SK-N-SH (cell line): ENCODE results near the gene HNRNPH1. TPM values are rescaled to one million over a fixed set of nuclear protein-coding genes. Genes with fewer than 3 reads are reported as not detected.
A peak's percentile ranks its signal among the peaks of the same experiment; 100 is the strongest.

ENCODE experiments used
- CTCF ChIA-PET: fragments of 300-600, 350-600 bp; formaldehyde crosslinking; extraction: SDS; loops from one replicate; lab custom pipeline; 2021; lab: Yijun Ruan, JAX
- POLR2A ChIA-PET: fragments of 350-600 bp; sonication (Branson Sonifier 250); formaldehyde crosslinking; extraction: SDS; loops from one replicate; lab custom pipeline; 2020; ENCODE audit warnings: antibody characterized with exemption, inconsistent platforms; lab: Yijun Ruan, JAX
- DNase-seq: peaks from one replicate; pipeline ENCODE4 v3.0.0; 2012
- H2AFZ ChIP-seq: fragments of 200-600 bp; sonication (generic); 2 replicates; pipeline ENCODE4 v1.8.1; 2016; ENCODE audit warnings: antibody characterized with exemption, mild to moderate bottlenecking, low read depth
- H3F3A ChIP-seq: fragments of 200-600 bp; sonication (generic); replicated peaks from 2 replicates; pipeline ENCODE3; 2016; ENCODE audit warnings: antibody characterized with exemption, mild to moderate bottlenecking; ENCODE audit not compliant: insufficient read depth
- H3K27ac ChIP-seq, 2 experiments: fragments of 200-500 bp in 1 of 2; fragments of 200-600 bp in 1 of 2; sonication (Bioruptor generic) in 1 of 2; sonication (generic), shearing (Covaris generic) in 1 of 2; 2 replicates each; pipeline versions ENCODE4 v1.5.1 to v1.6.1; 2014 to 2016; ENCODE audit warnings: low read depth in 2 of 2, inconsistent platforms in 1 of 2, low read length in 1 of 2, mild to moderate bottlenecking in 1 of 2, mixed read lengths in 1 of 2
- H3K27me3 ChIP-seq: fragments of 200-600 bp; sonication (generic), shearing (Covaris generic); 2 replicates; pipeline ENCODE4 v1.6.1; 2016; ENCODE audit warnings: mixed run types; ENCODE audit not compliant: insufficient read depth
- H3K36me3 ChIP-seq, 2 experiments: fragments of 200-500 bp in 1 of 2; fragments of 200-600 bp in 1 of 2; sonication (Bioruptor generic) in 1 of 2; sonication (generic) in 1 of 2; replicated peaks in 1 of 2; 2 replicates each; pipeline versions ENCODE3 to v1.5.1; 2014 to 2016; ENCODE audit warnings: low read length in 1 of 2, mild to moderate bottlenecking in 1 of 2; ENCODE audit not compliant: insufficient read depth in 2 of 2, control insufficient read depth in 1 of 2
- H3K4me1 ChIP-seq, 2 experiments: fragments of 200-500 bp in 1 of 2; fragments of 200-600 bp in 1 of 2; sonication (Bioruptor generic) in 1 of 2; sonication (generic), shearing (Covaris generic) in 1 of 2; 2 replicates each; pipeline versions ENCODE4 v1.5.1 to v1.6.1; 2014 to 2016; ENCODE audit warnings: low read depth in 1 of 2, low read length in 1 of 2, mixed run types in 1 of 2; ENCODE audit not compliant: insufficient read depth in 2 of 2, control insufficient read depth in 1 of 2
- H3K4me2 ChIP-seq: fragments of 200-600 bp; sonication (generic), shearing (Covaris generic); 2 replicates; pipeline ENCODE4 v1.6.1; 2017; ENCODE audit warnings: mixed run types
- H3K4me3 ChIP-seq, 2 experiments: fragments of 200-500 bp in 1 of 2; fragments of 200-600 bp in 1 of 2; sonication (Bioruptor generic) in 1 of 2; sonication (generic), shearing (Covaris generic) in 1 of 2; 2 replicates each; pipeline versions ENCODE4 v1.5.1 to v1.8.1; 2014 to 2016; ENCODE audit warnings: low read depth in 2 of 2, inconsistent platforms in 1 of 2, low read length in 1 of 2, mild to moderate bottlenecking in 1 of 2, mixed read lengths in 1 of 2, moderate library complexity in 1 of 2
- H3K79me2 ChIP-seq: fragments of 200-600 bp; sonication (generic); 2 replicates; pipeline ENCODE4 v1.8.1; 2017; ENCODE audit warnings: mild to moderate bottlenecking; ENCODE audit not compliant: insufficient read depth
- H3K9ac ChIP-seq: fragments of 200-600 bp; sonication (generic); 2 replicates; pipeline ENCODE4 v1.6.1; 2017; ENCODE audit warnings: mixed run types
- H3K9me2 ChIP-seq: fragments of 200-600 bp; sonication (generic); 2 replicates; pipeline ENCODE4 v1.6.1; 2017; ENCODE audit warnings: mixed run types
- H3K9me3 ChIP-seq: fragments of 200-600 bp; sonication (generic); 2 replicates; pipeline ENCODE4 v1.6.1; 2017; ENCODE audit warnings: mixed run types, mild to moderate bottlenecking, moderate library complexity
- H4K20me1 ChIP-seq: fragments of 200-600 bp; sonication (generic); 2 replicates; pipeline ENCODE4 v1.6.1; 2017; ENCODE audit warnings: mild to moderate bottlenecking, mixed run types; ENCODE audit not compliant: insufficient read depth
- ELF1 ChIP-seq: IDR thresholded peaks from 2 replicates; pipeline ENCODE4 v1.4.0; 2012
- EZH2phosphoT487 ChIP-seq: fragments of 200-600 bp; sonication (generic); IDR thresholded peaks from 2 replicates; pipeline ENCODE4 v1.6.1; 2017; ENCODE audit warnings: low read depth, mixed run types, mild to moderate bottlenecking, antibody characterized with exemption, moderate library complexity, borderline replicate concordance
- GABPA ChIP-seq: IDR thresholded peaks from 2 replicates; pipeline ENCODE4 v1.4.0; 2012; ENCODE audit warnings: low read depth, mild to moderate bottlenecking
- IRF3 ChIP-seq: fragments of 150-350 bp; IDR thresholded peaks from 2 replicates; pipeline ENCODE4 v1.6.1; 2016; ENCODE audit warnings: mild to moderate bottlenecking, low read depth, low read length
- MXI1 ChIP-seq: IDR thresholded peaks from 2 replicates; pipeline ENCODE4 v1.6.1; 2012; ENCODE audit warnings: mild to moderate bottlenecking, low read depth, low read length, improper control_type of control experiment
- POLR2AphosphoS5 ChIP-seq: IDR thresholded peaks from 2 replicates; pipeline ENCODE4 v1.6.1; 2012; ENCODE audit warnings: low read depth, low read length
- RXRA ChIP-seq: IDR thresholded peaks from 2 replicates; pipeline ENCODE4 v1.4.0; 2012; ENCODE audit warnings: low read depth, mild to moderate bottlenecking, borderline replicate concordance
- SIN3A ChIP-seq: IDR thresholded peaks from 2 replicates; pipeline ENCODE4 v1.6.1; 2012; ENCODE audit warnings: low read depth, mild to moderate bottlenecking, low read length, moderate library complexity, borderline replicate concordance
- USF1 ChIP-seq: IDR thresholded peaks from 2 replicates; pipeline ENCODE4 v1.4.0; 2012; ENCODE audit warnings: low read depth, borderline replicate concordance
- USF2 ChIP-seq: fragments of 150-350 bp; IDR thresholded peaks from 2 replicates; pipeline ENCODE4 v1.6.1; 2017; ENCODE audit warnings: antibody characterized with exemption, low read length, low read depth, borderline replicate concordance
- WGBS: methylation state at CpG from one replicate; pipeline ENCODE4 v1.1.6; 2017; ENCODE audit warnings: low lambda C conversion rate; 5-methylcytosine and 5-hydroxymethylcytosine counted together
- polyA plus RNA-seq, 3 experiments: library from polyadenylated mRNA; depleted of rRNA; stranded (reverse); fragments of >200 nt; gene quantifications; 2 replicates each; pipeline ENCODE4 v1.2.3, GENCODE V29; 2012

Gene HNRNPH1
- polyA plus RNA-seq, 1 of the 3 experiments (the other 2 are of a cell fraction) = 192 TPM

GRCh38 chr5:179612577-179613459 is 10.7 kb downstream of the HNRNPH1 start:
- Histone ChIP-seq H3K4me3 (no peak overlapping the region), H2AFZ (no peak overlapping the region), H3K79me2 (peaks cover 58% of the 10 kb centered on the region), H3K9ac (no peak overlapping the region), H3K9me3 (no peaks in the 10 kb centered on the region), H3K27me3 (no peaks in the 10 kb centered on the region), H3K4me1 (peaks cover 0 to 12% of the 10 kb centered on the region in 2 experiments; a peak in 3 of 4 replicates), H3K4me2 (no peak overlapping the region), H3K36me3 (peaks cover 59 to 82% of the 10 kb centered on the region in 2 experiments), H3K27ac (peak overlapping the region in 1 of 2 experiments; percentile 1; a peak in 1 of 4 replicates), H3K9me2 (no peaks in the 10 kb centered on the region), H3F3A (peaks cover 88% of the 10 kb centered on the region), H4K20me1 (peaks cover 92% of the 10 kb centered on the region)
- DNase-seq = no peak
- TF ChIP-seq GABPA (no peak), MXI1 (no peak), RXRA (no peak), IRF3 (no peak), EZH2phosphoT487 (no peak), USF1 (no peak), POLR2AphosphoS5 (peak; percentile 36; the same call in 1 of the 2 replicates), ELF1 (no peak)
- POLR2A ChIA-PET = interaction anchor here (0.6 to 4.5 kb wide), 3 partner anchors 9 to 27 kb away, joined by 4 to 34 read pairs (median 4); partner anchors contain the start of gene HNRNPH1
- CTCF ChIA-PET = interaction anchor here (0.7 to 2.8 kb wide), 3 partner anchors 9 to 90 kb away, joined by 3 to 11 read pairs (median 4); partner anchors contain the start of gene HNRNPH1
- 93% methylated on average over 21 of the region's 21 CpGs for WGBS

- Histone ChIP-seq H3K4me1 (peaks cover 0 to 23% of the 10 kb centered on the region in 2 experiments; a peak in 3 of 4 replicates), H3F3A (peaks cover 83% of the 10 kb centered on the region), H3K9ac (no peak overlapping the region), H3K36me3 (peaks cover 42 to 80% of the 10 kb centered on the region in 2 experiments), H3K27ac (peak overlapping the region in 1 of 2 experiments; percentile 9; a peak in 1 of 4 replicates), H3K4me2 (no peak overlapping the region), H2AFZ (no peak overlapping the region), H3K27me3 (no peaks in the 10 kb centered on the region), H3K9me2 (no peaks in the 10 kb centered on the region), H3K79me2 (peaks cover 38% of the 10 kb centered on the region), H4K20me1 (peaks cover 83% of the 10 kb centered on the region), H3K4me3 (no peak overlapping the region), H3K9me3 (no peaks in the 10 kb centered on the region)
- peak; percentile 26; the same call in 1 of the 2 replicates for TF ChIP-seq SIN3A
- no peak for TF ChIP-seq USF2
- DNase-seq = no peak
- POLR2A ChIA-PET = interaction anchor here (1.0 to 4.5 kb wide), 3 partner anchors 10 to 52 kb away, joined by 3 to 34 read pairs (median 3); partner anchors contain the start of gene HNRNPH1
- CTCF ChIA-PET = interaction anchor here (0.9 to 2.8 kb wide), 5 partner anchors 9 to 117 kb away, joined by 3 to 11 read pairs (median 4); partner anchors contain the start of gene HNRNPH1
Measured at GRCh38 chr5:179610903-179611265, 12.6 kb downstream of the HNRNPH1 start.
